Peyer's patch (tissue), 4 donors: ENCODE results near the gene GALR2. TPM values are rescaled to one million over a fixed set of nuclear protein-coding genes. Genes with fewer than 3 reads are reported as not detected.

Experiments used
- DNase-seq, 3 donors: peaks; one replicate each; pipeline ENCODE4 v3.0.0-alpha.2; 2017 to 2019
- H3K27ac ChIP-seq, 4 donors: fragments of 200-600 bp; sonication (generic); one replicate each; pipeline ENCODE4 v1.5.1; 2016 to 2019
- H3K27me3 ChIP-seq, 2 donors: fragments of 200-600 bp; sonication (generic); one replicate each; pipeline ENCODE4 v1.5.1; 2019
- H3K36me3 ChIP-seq, 3 donors: fragments of 200-600 bp; sonication (generic); one replicate each; pipeline ENCODE4 v1.5.1; 2016 to 2019
- H3K4me1 ChIP-seq, 4 donors: fragments of 200-600 bp; sonication (generic); one replicate each; pipeline ENCODE4 v1.5.1; 2016 to 2019
- H3K4me3 ChIP-seq, 4 donors: fragments of 200-600 bp; sonication (generic); 1 replicate in 3 of 4; 2 replicates in 1 of 4; pipeline ENCODE4 v1.5.1; 2016 to 2019; ENCODE audit warnings: mild to moderate bottlenecking in 1 of 4
- H3K9me3 ChIP-seq, 4 donors: fragments of 200-600 bp; sonication (generic); one replicate each; pipeline ENCODE4 v1.5.1; 2016 to 2019; ENCODE audit warnings: mild to moderate bottlenecking in 1 of 4
- POLR2A ChIP-seq, 2 donors: fragments of 450-650 bp; IDR thresholded peaks; one replicate each; pipeline ENCODE4 v1.5.1; 2017; ENCODE audit warnings: antibody characterized with exemption in 2 of 2, mild to moderate bottlenecking in 2 of 2, moderate library complexity in 2 of 2
- total RNA-seq, 4 donors: library from RNA; depleted of rRNA; stranded (reverse); fragments of >200 nt; gene quantifications; one replicate each; pipeline ENCODE4 v1.1.0, GENCODE V29; 2016
- TF ChIP-seq, protein P1 (sequence below), 6 experiments: fragments of 450-650 bp in 4 of 6; fragments of 200-600 bp in 2 of 6; sonication (generic) in 1 of 6; IDR thresholded peaks; one replicate each; pipeline ENCODE4 v1.5.1; 2017 to 2019; ENCODE audit warnings: antibody characterized with exemption in 6 of 6, mild to moderate bottlenecking in 3 of 6, moderate library complexity in 1 of 6

GALR2 gene
- total RNA-seq, 4 donors from 2014 or later, result 0.95 TPM; not detected in 3

DNA sequence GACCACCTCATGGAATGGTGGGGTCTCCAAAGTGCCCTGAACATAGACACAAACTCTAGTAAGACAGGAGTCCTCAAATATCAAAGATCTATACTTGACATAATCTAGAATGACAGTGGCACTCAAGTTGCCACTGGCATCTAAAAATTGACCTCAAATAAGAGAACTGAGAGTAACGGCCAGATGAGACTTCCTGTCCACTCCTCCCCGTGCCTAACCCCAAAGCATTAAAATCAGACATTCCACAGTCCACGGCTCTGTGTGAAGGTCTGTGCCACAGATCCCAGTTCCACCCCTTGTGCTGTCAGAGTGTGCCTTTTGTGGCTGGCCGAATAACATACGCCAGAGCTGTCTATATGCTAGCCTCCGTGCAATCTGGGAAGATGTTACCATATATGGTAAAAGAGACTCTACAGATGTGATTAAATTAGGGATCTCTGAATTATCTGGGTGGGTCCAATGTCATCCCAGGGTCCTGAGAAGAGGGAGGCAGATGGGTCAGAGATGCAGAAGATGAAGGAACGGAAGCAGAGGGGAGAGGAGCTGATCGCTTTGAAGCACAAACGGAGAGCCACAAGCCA, 26.5 kb upstream of the GALR2 start:
- Histone ChIP-seq H3K4me1 (no peaks in the 10 kb centered on the region), H3K36me3 (peaks cover 0 to 91% (median 0%) of the 10 kb centered on the region in 3 donors), H3K27ac (no peak overlapping the region), H3K4me3 (no peak overlapping the region), H3K9me3 (no peaks in the 10 kb centered on the region), H3K27me3 (no peaks in the 10 kb centered on the region)
- DNase-seq, result no peak
- no peak for TF ChIP-seq POLR2A (IDR thresholded peaks at IDR 0.05)
- TF ChIP-seq, protein P1, sequence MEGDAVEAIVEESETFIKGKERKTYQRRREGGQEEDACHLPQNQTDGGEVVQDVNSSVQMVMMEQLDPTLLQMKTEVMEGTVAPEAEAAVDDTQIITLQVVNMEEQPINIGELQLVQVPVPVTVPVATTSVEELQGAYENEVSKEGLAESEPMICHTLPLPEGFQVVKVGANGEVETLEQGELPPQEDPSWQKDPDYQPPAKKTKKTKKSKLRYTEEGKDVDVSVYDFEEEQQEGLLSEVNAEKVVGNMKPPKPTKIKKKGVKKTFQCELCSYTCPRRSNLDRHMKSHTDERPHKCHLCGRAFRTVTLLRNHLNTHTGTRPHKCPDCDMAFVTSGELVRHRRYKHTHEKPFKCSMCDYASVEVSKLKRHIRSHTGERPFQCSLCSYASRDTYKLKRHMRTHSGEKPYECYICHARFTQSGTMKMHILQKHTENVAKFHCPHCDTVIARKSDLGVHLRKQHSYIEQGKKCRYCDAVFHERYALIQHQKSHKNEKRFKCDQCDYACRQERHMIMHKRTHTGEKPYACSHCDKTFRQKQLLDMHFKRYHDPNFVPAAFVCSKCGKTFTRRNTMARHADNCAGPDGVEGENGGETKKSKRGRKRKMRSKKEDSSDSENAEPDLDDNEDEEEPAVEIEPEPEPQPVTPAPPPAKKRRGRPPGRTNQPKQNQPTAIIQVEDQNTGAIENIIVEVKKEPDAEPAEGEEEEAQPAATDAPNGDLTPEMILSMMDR (IDR thresholded peaks at IDR 0.05), result no peak

DNA sequence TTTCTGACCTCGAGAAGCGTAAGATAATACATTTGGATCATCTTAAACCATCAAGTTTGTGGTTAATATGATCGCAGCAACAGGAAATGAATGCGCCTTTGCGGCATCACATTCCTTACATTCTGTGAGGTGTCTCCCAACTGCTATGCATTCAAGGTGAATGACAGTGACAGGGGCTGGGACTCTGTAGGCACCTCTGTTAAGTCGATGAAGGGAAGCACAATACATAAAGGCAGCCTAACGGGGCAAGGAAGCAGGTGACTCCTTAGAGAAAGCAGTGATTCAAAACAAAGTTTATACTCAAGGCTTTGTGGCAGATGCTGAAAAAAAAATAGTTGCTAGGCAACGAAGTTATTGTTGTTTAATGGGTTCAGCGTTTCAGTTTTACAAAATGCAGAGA, 25.9 kb upstream of the GALR2 start:
- Histone ChIP-seq H3K4me3 (no peak overlapping the region), H3K9me3 (no peaks in the 10 kb centered on the region), H3K4me1 (no peaks in the 10 kb centered on the region), H3K36me3 (peaks cover 0 to 90% (median 0%) of the 10 kb centered on the region in 3 donors), H3K27ac (no peak overlapping the region), H3K27me3 (no peaks in the 10 kb centered on the region)
- no peak for DNase-seq
- no peak for TF ChIP-seq POLR2A (IDR thresholded peaks at IDR 0.05)
- TF ChIP-seq, protein P1 (IDR thresholded peaks at IDR 0.05), result no peak

DNA sequence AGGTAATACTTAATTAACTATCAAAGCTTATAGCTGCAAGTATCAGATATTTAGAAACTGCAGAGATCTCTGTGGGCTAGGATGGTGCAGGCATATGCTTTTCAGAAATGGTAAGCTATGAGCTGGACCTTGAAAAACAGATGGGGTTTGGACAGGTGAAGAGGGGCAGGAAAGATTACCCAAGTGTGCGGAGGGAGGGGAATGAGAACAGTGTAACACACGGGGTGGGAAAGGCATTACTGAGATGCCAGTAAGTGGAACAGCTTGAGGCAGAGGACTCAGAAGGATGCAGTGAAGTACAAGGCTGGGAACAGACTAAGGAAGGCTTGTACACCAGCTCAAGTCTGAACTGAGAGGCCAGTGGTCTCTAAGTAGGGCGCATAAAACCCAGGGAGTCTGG, 25.3 kb upstream of the GALR2 start:
- Histone ChIP-seq H3K9me3 (no peaks in the 10 kb centered on the region), H3K27ac (peak overlapping the region in 1 of 4 donors; percentile 24), H3K36me3 (peaks cover 0 to 86% (median 0%) of the 10 kb centered on the region in 3 donors), H3K4me1 (no peaks in the 10 kb centered on the region), H3K4me3 (no peak overlapping the region), H3K27me3 (no peaks in the 10 kb centered on the region)
- DNase-seq, result no peak
- no peak for TF ChIP-seq POLR2A (IDR thresholded peaks at IDR 0.05)
- TF ChIP-seq, protein P1 (IDR thresholded peaks at IDR 0.05), result no peak

- no peaks in the 10 kb centered on the region for H3K9me3 ChIP-seq
- no peak for TF ChIP-seq POLR2A (IDR thresholded peaks at IDR 0.05)
- TF ChIP-seq, protein P1 (IDR thresholded peaks at IDR 0.05), result no peak
- peak overlapping the region in 1 of 4 donors; percentile 24 for H3K27ac ChIP-seq
- DNase-seq, result no peak
- no peaks in the 10 kb centered on the region for H3K27me3 ChIP-seq
- H3K36me3 ChIP-seq, result peaks cover 0 to 85% (median 0%) of the 10 kb centered on the region in 3 donors
- no peak overlapping the region for H3K4me3 ChIP-seq
- no peaks in the 10 kb centered on the region for H3K4me1 ChIP-seq
Observed at GRCh38 chr17:76049836-76050537, 24.6 kb upstream of the GALR2 start.

DNA sequence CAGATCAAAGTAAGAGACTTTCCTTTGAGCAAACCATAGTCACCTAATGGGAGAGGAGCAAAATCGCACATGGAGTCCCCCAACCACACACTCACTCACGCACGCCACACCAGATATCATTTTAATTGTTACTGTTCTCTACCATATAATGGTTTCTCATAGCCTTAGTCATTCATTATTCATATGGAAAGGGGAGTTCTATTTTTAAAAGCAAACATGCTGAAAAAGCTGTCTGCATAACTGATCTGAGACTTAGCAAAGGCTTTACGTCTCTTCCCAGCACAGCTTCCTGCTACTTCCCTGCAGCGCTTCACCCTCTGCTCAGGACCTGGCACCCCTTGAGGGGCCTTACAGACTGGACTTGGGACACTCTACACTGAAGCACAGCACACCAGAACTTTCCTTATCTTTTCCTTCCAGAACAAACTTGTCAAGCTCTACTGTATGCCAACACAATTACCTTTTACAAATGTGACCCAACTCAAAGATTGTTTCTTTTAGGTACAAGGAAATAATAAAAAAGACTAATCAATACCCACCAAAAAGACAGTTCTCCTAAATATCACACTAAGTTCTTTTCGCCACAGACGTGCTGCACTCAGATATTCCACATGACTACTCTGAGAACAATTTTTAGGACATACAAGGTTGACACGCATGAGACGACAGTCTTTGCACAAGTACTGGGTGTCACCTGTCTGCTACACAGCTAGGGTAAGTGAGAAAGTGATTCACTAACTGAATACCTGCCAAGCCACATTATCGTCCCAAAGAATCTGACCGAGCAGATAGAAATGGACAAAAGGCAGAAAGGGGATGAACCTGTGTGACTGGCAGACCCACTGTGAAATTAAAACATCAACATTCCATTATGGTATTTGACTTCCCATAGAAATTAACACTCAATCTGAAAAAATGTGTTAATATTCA, 23.8 kb upstream of the GALR2 start:
- H3K4me1 ChIP-seq, result no peaks in the 10 kb centered on the region
- no peaks in the 10 kb centered on the region for H3K27me3 ChIP-seq
- no peak for DNase-seq
- H3K36me3 ChIP-seq, result peaks cover 0 to 84% (median 0%) of the 10 kb centered on the region in 3 donors
- peak overlapping the region in 1 of 4 donors; percentile 3 for H3K27ac ChIP-seq
- no peak for TF ChIP-seq POLR2A (IDR thresholded peaks at IDR 0.05)
- TF ChIP-seq, protein P1 (IDR thresholded peaks at IDR 0.05), result no peak
- no peaks in the 10 kb centered on the region for H3K9me3 ChIP-seq
- no peak overlapping the region for H3K4me3 ChIP-seq
